Measurements from ENCODE around the gene GPS1.

The GPS1 gene

DNA sequence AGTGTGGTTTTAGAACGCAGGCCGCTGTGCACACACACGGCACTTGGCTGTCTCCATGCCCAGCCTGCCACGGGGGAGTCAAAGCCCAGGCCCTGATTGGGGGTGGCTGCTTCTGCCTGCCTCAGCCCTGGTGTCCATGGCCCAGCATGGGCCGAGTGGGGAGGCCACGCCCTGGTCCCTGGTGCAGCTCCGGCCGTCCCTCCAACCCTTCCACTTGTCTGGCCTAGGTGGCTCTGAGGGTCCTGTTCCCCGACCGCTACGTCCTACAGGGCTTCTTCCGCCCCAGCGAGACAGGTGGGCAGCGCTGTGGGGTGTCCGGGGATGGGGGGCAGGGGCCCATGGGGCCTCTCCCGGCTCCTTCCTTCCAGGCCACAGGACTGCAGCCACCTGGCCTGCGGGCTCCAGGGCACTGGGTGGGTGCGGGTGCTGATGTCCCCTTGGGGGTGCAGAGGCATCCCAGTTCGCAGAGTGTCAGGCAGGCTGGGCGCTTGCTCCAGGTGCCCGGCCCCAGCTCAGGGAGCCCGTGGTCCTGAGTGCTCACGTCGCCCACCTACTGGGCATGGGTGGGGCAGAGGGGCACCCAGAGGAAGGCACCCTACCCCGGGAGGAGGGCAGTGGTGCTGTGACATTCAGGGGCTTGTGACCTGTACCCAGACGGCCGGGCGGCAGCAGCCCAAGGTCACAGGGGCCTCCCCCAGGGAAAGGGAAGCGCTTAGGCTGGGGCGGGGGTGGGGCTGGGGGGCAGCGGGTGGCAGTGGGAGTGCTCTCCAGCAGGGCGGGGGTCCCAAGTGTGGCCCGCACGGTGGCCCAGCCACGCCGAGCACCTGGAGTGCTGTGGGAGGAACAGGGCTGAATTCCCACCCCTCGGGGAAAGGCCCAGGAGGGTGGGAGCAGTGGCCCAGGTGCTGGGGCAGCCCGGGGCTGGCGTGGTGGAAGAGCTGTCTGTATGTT, 40.8 kb upstream of the GPS1 start:
- H3K4me3 Mint-ChIP-seq = no peak overlapping the region
- no peak overlapping the region for H3K27ac Mint-ChIP-seq
- no peaks in the 10 kb centered on the region for H3K27me3 Mint-ChIP-seq
- ATAC-seq (replicated peaks) (no peak), DNase-seq (no peak)
- H3K4me1 Mint-ChIP-seq (ENCODE audit: low read depth in 2 of 2) = peaks cover 2 to 3% of the 10 kb centered on the region in 2 donors
- no peaks in the 10 kb centered on the region for H3K9me3 Mint-ChIP-seq
- H3K36me3 Mint-ChIP-seq (ENCODE audit: insufficient read depth) = no peaks in the 10 kb centered on the region

GRCh38 chr17:82011617-82012187, 40.0 kb upstream of the GPS1 start:
- no peak for DNase-seq
- Mint-ChIP-seq H3K36me3 (ENCODE audit: insufficient read depth) (no peaks in the 10 kb centered on the region), H3K4me3 (no peak overlapping the region), H3K27me3 (no peaks in the 10 kb centered on the region), H3K27ac (no peak overlapping the region), H3K4me1 (ENCODE audit: low read depth in 2 of 2) (no peaks in the 10 kb centered on the region), H3K9me3 (no peaks in the 10 kb centered on the region)
- no peak for ATAC-seq (replicated peaks)

DNA sequence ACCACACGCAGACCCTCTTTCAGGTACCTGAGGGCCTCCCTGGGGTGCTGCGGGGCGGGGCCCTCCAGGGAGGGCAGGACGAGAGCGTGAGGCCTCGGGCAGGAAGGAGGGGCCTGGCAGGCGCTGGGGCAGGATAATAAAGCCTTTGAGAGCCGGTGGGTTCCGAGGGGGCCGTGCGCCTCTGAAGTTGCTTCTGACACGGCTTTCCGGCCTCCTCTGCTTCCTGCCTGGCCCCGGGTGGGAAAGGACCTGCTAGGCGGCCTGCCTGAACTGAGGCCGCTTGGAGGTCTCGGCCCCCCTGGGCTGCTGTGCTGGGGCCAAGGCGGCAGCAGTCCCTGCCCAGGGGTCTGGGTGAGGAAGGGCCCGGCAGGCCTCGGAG, 39.4 kb upstream of the GPS1 start:
- Mint-ChIP-seq H3K27me3 (no peaks in the 10 kb centered on the region), H3K4me3 (no peak overlapping the region), H3K9me3 (no peaks in the 10 kb centered on the region), H3K4me1 (ENCODE audit: low read depth in 2 of 2) (no peaks in the 10 kb centered on the region), H3K36me3 (ENCODE audit: insufficient read depth) (no peaks in the 10 kb centered on the region), H3K27ac (no peak overlapping the region)
- DNase-seq = no peak
- ATAC-seq (replicated peaks) = no peak

GRCh38 chr17:82012640-82013295, 38.9 kb upstream of the GPS1 start:
- Mint-ChIP-seq H3K4me1 (ENCODE audit: low read depth in 2 of 2) (no peaks in the 10 kb centered on the region), H3K9me3 (no peaks in the 10 kb centered on the region), H3K36me3 (ENCODE audit: insufficient read depth) (no peaks in the 10 kb centered on the region), H3K4me3 (no peak overlapping the region), H3K27me3 (no peaks in the 10 kb centered on the region), H3K27ac (peak overlapping the region in 1 of 2 donors; percentile 59)
- DNase-seq (no peak), ATAC-seq (replicated peaks) (no peak)

DNA sequence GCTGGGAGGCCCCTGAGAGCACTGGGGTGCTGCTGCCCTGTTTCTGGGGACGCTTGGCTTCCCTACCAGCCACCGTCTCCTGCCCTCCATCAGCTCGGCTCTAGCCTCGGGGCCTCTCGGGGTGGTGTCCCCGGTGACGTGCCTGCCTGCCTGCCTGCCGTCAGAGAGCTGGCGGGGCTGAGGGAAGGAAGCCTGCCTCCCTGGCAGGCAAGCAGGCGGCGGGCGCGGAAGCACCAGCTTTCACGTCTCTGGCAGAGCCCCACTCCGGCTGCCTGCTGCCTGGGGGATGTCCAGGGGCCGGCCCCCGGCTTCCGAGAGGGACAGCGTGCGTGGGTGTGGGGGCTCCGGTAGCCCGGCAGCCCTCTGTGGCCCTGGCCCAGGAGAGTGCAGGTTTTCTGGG, 38.4 kb upstream of the GPS1 start:
- no peak for ATAC-seq (replicated peaks)
- no peaks in the 10 kb centered on the region for H3K9me3 Mint-ChIP-seq
- no peaks in the 10 kb centered on the region for H3K27me3 Mint-ChIP-seq
- H3K36me3 Mint-ChIP-seq (ENCODE audit: insufficient read depth) = no peaks in the 10 kb centered on the region
- H3K27ac Mint-ChIP-seq = peak overlapping the region in 1 of 2 donors; percentile 59
- no peak overlapping the region for H3K4me3 Mint-ChIP-seq
- H3K4me1 Mint-ChIP-seq (ENCODE audit: low read depth in 2 of 2) = no peaks in the 10 kb centered on the region
- DNase-seq = no peak

DNA sequence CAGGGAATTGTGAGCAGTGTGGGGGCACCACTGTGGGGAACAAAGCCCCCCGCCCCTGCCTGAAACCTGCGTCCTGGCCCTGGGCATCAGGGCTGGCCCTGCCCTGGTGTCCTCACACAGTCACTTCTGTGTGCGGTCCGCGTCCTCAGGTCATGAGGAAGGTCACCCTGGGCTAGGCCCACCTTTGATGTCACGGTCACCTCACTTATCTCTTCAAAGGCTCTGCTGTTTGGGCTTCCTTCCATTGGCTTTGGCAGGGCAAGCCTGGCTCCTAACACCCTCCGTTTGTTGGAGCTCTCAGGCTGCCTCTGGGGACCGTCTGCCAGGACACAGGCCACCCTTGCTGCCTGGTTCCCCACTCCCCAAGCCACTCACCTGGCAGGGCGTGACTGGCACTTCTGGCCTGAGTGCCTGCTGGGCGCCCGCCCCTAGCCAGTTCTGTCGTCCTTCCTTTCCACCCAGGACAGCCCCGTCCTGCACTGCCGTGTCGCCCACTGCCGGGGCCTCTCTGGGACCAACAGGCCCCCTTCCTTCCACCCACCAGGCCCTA, 37.9 kb upstream of the GPS1 start:
- no peaks in the 10 kb centered on the region for H3K9me3 Mint-ChIP-seq
- no peaks in the 10 kb centered on the region for H3K36me3 Mint-ChIP-seq (ENCODE audit: insufficient read depth)
- DNase-seq (no peak), ATAC-seq (replicated peaks) (no peak)
- H3K4me1 Mint-ChIP-seq (ENCODE audit: low read depth in 2 of 2) = no peaks in the 10 kb centered on the region
- no peaks in the 10 kb centered on the region for H3K27me3 Mint-ChIP-seq
- H3K27ac Mint-ChIP-seq = peak overlapping the region in 1 of 2 donors; percentile 62
- no peak overlapping the region for H3K4me3 Mint-ChIP-seq

- DNase-seq = no peak
- H3K27me3 Mint-ChIP-seq = no peaks in the 10 kb centered on the region
- H3K36me3 Mint-ChIP-seq (ENCODE audit: insufficient read depth) = no peaks in the 10 kb centered on the region
- no peak overlapping the region for H3K4me3 Mint-ChIP-seq
- H3K9me3 Mint-ChIP-seq = no peaks in the 10 kb centered on the region
- no peaks in the 10 kb centered on the region for H3K4me1 Mint-ChIP-seq (ENCODE audit: low read depth in 2 of 2)
- peak overlapping the region in 1 of 2 donors; percentile 62 for H3K27ac Mint-ChIP-seq
- ATAC-seq (replicated peaks) = no peak
These were observed 37.3 kb upstream of the GPS1 start for GRCh38 chr17:82014432-82014831.

DNA sequence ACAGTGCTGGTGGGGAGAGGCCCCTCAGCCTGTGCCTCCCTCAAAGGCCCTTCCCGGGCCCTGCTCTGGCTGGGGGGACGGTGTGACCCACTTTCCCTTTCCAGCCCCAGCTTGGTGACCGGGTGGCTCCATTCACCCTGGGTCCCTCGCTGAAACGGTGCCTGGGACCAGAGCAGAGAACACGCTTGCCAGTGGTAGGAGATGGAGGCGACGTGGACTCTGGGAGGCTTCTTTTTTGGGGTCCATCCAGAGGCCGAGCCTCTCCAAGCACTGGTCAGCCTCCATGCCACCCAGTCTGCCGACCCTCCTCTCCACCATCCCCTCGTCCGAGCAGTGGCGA, 36.8 kb upstream of the GPS1 start:
- no peaks in the 10 kb centered on the region for H3K27me3 Mint-ChIP-seq
- no peak overlapping the region for H3K27ac Mint-ChIP-seq
- H3K9me3 Mint-ChIP-seq = no peaks in the 10 kb centered on the region
- H3K36me3 Mint-ChIP-seq (ENCODE audit: insufficient read depth) = no peaks in the 10 kb centered on the region
- DNase-seq = no peak
- H3K4me1 Mint-ChIP-seq (ENCODE audit: low read depth in 2 of 2) = peaks cover 0 to under 1% of the 10 kb centered on the region in 2 donors
- ATAC-seq (replicated peaks) = no peak
- H3K4me3 Mint-ChIP-seq = no peak overlapping the region

DNA sequence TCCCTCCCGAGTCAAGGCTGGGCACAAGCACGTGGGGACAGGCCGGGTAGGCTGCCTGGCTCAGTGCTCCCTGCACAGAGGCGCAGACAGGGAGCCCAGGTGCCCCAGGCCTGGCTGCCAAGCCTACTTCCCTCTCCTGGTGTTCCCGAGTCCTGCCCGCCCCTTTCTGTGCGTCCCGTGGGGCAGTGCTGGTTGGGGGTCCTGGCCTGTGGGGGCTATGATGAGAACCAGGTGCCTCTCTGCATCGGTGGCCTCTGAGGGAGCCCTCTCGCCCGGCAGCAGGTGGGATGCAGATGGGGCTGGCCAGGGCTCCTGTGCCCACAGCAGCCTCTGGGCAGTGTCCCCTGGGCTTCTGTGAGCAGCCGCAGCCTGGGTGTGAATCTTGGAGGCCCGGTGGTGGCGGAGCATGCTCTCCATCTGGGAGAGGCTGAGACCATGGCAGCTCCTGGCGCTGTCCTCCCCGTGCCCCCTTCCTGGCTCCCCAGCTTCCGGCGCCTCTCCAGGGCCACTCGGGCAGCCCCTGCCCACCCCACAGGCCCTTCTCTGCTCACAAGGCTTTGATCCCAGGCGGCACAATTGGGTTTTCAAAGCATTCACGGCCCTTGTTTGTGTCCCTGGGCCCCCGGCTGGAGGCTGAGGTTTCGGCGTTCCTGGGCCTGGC, 36.3 kb upstream of the GPS1 start:
- no peak overlapping the region for H3K27ac Mint-ChIP-seq

GRCh38 chr17:82016061-82016874, 35.4 kb upstream of the GPS1 start:
- Mint-ChIP-seq H3K27me3 (no peaks in the 10 kb centered on the region), H3K4me1 (ENCODE audit: low read depth in 2 of 2) (peaks cover 1 to 8% of the 10 kb centered on the region in 2 donors), H3K4me3 (no peak overlapping the region), H3K9me3 (no peaks in the 10 kb centered on the region), H3K36me3 (ENCODE audit: insufficient read depth) (no peaks in the 10 kb centered on the region), H3K27ac (no peak overlapping the region)
- ATAC-seq (replicated peaks) = no peak
- DNase-seq = no peak

More for the DNA sequence above, 36.3 kb upstream of the GPS1 start:
- no peaks in the 10 kb centered on the region for H3K27me3 Mint-ChIP-seq
- H3K36me3 Mint-ChIP-seq (ENCODE audit: insufficient read depth) = no peaks in the 10 kb centered on the region
- H3K9me3 Mint-ChIP-seq = no peaks in the 10 kb centered on the region
- peaks cover 0 to 4% of the 10 kb centered on the region in 2 donors for H3K4me1 Mint-ChIP-seq (ENCODE audit: low read depth in 2 of 2)
- DNase-seq = no peak
- no peak overlapping the region for H3K4me3 Mint-ChIP-seq
- no peak for ATAC-seq (replicated peaks)

- ATAC-seq (replicated peaks) = no peak
These were observed 34.7 kb upstream of the GPS1 start for GRCh38 chr17:82016875-82017459.

GRCh38 chr17:82017612-82018151, 34.0 kb upstream of the GPS1 start:
- H3K27ac Mint-ChIP-seq = no peak overlapping the region
- ATAC-seq (replicated peaks) (no peak), DNase-seq (no peak)
- H3K27me3 Mint-ChIP-seq = no peaks in the 10 kb centered on the region
- peaks cover 3% of the 10 kb centered on the region for H3K36me3 Mint-ChIP-seq (ENCODE audit: insufficient read depth)
- peaks cover 10 to 16% of the 10 kb centered on the region in 2 donors for H3K4me1 Mint-ChIP-seq (ENCODE audit: low read depth in 2 of 2)
- no peak overlapping the region for H3K4me3 Mint-ChIP-seq
- no peaks in the 10 kb centered on the region for H3K9me3 Mint-ChIP-seq

More at GRCh38 chr17:82016875-82017459, 34.7 kb upstream of the GPS1 start:
- no peak for DNase-seq
- H3K27me3 Mint-ChIP-seq = no peaks in the 10 kb centered on the region
- peaks cover 8 to 14% of the 10 kb centered on the region in 2 donors for H3K4me1 Mint-ChIP-seq (ENCODE audit: low read depth in 2 of 2)
- H3K36me3 Mint-ChIP-seq (ENCODE audit: insufficient read depth) = peaks cover 3% of the 10 kb centered on the region
- no peaks in the 10 kb centered on the region for H3K9me3 Mint-ChIP-seq
- no peak overlapping the region for H3K4me3 Mint-ChIP-seq
- H3K27ac Mint-ChIP-seq = no peak overlapping the region
